GM21447 (cell line): Measurements from ENCODE around the gene FOXP1.

Experiments
- ATAC-seq: cut with Tn5 transposase; IDR thresholded peaks from one replicate; pipeline ENCODE4 v1.9.1; 2021; ENCODE audit not compliant: unreplicated experiment

Gene FOXP1

DNA sequence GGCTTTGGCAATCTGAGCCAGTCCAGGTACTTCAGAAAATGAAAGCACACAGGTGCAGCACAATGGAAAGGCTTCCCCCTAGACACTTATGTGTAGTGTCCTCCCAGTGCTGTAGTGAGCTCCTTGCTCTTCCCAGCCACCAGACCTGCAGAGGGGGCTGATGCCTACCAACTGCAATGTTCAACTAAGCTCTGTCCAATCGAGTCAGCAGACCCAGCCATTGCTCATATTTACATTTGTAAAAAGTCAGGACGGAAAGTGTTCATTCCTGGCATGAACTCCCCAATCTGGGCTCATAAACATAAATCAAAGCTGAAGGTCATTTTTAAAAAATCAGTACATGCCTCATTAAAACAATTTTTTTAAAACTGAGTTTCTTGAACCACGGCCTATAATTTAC is 73.0 kb downstream of the FOXP1 start:
- ATAC-seq = no peak

DNA sequence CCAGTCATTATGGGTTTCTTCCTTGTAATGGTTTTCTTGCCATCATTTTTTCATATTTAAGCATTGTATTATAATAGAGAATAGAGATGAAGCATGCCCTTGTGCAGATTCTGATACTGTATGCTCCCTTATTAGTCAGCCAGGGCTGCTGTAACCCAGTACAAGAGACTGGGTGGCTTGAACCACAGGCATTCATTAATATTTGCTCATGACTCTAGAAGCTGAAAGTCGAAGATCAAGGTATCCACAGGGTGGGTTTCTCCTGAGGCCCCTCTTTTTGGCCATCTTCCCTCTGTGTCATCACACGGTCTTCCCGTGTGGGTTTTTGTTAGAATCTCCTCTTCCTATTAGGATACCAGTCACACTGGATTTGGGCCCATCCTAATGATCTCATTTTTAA is 74.5 kb downstream of the FOXP1 start:
- no peak for ATAC-seq

DNA sequence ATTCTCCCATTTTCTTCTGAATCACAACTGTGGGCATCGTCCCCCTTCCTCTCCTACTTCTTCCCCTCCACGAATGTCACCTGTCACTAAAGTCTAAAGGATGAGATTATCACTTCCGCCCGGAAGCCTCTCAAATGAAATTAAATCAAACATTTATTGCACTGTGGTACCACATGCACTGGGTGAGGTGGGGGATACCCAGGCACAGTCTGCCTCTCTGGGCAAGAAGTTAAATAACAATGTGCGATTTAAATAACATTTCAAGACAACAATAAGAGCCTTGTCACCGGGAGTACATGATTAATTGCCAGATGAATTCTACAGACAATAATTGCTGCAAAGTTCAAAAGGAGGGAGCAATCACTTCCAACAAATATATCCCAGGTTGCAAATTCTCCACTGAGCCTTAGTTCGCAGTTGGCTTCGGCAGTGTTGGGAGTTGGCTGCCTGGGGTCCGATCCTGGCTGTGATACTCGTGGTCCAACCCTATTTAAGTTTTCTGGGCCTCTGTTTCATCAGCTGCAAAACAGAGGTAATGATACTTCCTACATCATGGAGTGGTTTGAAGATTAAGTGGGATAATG is 77.7 kb downstream of the FOXP1 start:
- ATAC-seq = no peak

DNA sequence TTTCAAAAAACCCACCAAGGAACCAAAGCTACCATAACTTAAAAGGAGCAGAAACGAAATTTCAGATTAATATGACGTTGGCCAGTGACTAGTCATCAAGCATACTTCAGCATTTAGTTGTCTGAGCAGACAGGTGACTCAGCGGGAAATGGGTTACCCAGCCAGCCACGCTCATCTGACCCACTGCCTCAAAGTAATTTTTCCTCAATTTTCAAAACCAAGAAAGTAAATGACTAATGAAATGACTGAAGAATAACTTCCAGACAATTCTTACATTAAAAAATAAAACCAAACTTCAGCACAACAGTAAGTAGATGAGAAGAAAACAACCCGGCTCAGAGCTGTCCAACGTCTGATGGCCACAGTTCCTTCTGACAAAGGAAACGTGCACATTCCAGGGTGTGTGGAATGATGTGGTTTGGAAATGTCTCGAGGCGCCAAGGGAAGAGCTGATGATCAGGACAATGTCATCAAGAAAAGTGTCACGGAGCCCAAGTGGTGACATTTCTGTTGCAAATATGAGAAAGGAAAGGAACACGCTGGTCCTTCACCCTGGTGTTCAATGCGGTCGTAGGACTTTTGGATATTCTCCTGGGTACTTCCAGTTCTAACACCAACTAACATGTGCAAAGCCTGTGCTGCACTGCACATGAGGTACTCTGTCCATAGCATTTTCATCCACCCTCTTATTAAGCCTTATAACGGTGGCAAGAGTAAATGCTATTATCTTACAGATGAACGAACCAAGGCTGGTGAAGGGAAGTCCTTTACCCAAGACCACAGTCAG is 79.1 kb downstream of the FOXP1 start:
- ATAC-seq = no peak

DNA sequence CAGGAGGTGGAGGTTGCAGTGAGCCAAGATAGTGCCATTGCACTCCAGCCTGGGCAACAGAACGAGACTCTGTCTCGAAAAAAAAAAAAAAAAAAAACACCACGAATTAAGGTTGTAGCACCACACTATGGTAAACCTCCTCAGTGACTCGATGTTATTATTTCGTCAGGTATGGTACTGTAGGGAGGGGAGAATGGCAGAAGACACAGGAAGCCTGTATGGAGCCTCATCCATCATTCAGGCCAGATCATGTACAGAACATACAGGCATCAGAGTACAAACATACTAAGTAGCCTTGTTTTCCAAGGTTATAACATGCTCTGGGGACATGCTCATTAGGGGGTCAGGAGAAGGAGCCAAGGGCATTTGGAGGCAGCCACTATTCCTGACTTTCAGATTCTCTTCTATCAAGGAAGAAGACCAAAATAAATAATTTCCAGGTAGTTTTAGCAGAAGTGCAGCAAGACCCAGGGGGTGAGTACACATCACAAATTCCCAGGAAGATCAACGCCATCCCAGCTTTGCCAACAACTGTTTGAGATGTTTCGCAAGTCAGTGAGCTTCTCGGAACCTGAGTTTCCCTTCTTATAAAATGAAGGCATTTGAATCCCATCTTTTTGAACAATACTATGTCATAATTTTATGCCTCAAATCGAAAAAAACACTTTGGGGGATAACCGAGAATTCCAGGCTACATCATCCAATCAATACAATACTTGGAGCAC is 79.8 kb downstream of the FOXP1 start:
- ATAC-seq = no peak

DNA sequence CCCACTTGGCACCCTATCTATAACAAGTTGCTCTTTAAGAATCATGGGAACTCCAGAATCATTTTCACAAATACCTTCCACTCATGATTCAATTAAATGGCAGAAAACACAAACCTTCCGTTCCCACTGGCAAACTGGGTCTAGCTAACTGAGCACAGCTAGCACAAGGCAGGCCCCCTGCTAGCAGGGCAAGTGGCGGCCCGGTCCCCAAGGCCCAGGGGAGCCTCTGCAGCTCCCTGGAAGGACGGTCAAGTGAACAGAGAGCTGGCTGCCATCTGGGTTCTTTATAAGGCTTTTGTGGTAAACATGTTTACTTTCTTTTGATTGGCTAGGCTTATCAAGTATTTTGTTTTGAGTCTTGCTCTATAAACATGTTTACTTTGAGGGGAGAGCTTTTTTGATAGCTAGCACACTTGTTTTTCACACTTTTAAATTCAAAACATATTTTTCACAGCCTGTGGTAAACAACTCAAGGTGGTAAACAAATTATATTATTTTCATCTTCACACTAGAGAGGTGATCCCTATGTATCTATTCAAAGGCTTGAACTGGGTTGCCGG is 81.4 kb downstream of the FOXP1 start:
- no peak for ATAC-seq

DNA sequence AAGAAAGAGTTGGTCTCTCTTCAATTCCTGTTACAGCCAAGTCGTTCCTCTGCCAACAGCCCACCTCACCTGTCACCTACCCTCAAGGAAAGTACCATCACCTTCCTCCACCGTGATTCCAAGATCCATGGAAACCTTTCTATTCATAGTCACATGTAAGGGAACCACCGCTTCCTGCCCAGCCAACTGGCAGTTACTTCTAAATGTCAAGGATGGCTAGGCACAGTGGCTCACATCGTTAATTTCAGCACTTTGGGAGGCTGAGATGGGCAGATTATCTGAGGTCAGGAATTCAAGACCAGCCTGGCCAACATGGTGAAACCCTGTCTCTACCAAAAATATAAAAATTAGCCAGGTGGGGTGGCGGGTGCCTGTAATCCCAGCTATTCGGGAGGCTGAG is 82.8 kb downstream of the FOXP1 start:
- ATAC-seq = no peak

DNA sequence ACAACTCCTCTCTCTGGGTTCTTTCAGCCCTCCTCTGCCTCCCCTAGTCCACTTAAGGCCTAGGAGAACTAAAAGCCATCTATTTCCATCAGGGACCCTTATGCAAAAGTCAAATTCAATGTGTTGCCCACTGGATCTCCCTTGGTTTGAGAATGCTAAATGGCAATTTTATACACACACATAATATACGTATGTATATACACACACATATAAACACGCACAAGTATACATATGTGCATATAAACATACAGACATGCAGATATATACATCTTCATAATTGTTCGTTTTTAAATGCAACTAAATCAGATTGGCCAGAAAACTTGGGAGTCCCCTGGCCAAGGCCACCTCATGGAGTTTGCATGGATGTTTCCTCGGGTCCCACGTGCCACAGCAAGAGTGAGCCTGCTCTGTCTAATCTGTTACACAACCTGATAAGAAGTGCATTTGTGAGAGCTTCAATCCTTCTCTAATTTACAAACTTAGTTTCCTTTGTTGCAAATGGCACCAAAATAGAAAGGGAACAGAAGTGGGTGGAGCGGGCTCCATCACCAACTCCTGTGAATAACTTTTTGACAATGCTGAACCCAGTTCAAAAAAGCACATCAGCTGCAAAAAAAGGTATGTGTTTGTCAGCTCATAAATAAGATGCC is 84.2 kb downstream of the FOXP1 start:
- ATAC-seq = no peak

DNA sequence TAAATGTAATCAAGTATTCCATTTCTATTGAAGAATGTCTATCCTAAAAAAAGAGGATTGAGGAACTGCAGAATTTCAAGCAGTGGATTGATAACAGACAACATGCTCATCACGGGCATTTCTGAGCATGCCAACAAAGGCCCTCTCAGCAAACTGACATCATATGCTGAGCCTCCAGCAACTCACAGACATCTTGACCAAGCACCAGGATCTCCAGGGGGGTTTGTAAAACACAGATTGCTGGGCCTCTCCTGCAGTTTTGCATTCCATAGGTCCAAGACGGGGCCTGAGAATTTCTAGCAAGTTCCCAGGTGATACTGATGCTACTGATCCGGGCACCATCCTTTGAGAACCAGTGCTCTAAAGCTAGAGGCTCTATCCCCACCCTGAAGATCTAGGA is 85.0 kb downstream of the FOXP1 start:
- ATAC-seq = no peak

DNA sequence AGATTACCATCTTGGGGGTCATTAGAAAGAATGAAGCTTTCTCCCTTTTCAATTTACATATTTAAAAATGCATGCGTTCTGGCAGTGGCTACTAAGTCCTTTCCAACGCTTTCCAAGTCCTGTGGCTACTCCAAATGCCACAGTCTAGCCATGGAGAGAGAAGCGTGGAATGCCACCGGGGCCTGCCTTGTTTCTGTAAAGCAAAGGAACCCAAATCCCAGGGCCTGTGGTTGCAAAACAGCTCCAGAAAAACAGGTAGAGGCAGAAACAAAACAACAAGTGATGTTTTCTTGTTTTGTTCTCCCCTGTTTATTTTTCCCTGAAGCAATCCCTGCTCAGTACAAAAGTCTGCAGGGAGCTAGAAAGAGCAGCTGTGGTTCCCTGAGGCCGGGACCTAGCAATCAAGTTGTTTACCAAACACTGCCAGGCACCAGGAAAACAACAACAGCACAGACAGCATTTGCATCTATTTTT is 85.5 kb downstream of the FOXP1 start:
- ATAC-seq = no peak

DNA sequence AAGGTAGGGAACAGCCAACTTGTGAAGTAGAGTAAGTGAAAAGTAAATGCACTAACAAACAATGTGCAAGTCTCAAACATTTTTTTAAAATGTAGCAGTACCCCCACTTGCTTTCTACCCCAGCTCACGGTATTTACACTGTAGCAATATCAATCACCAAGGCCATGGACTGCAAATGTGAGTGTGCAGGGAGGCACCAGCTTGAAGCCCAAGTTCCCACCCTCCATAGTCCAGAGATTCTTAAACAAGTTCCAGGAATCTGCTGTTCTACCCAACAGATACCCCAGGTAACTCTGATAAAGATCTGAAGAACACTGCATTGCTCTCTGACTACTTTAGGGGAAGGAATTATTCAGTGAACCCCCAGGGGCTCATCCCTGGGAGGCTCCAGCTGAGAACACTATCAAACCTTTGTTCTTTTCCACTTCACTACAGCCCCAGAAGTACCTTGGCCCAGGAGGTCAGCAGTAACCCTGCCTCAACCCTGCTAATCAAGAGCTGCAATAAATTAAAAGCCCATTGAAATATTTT is 86.1 kb downstream of the FOXP1 start:
- ATAC-seq = no peak

DNA sequence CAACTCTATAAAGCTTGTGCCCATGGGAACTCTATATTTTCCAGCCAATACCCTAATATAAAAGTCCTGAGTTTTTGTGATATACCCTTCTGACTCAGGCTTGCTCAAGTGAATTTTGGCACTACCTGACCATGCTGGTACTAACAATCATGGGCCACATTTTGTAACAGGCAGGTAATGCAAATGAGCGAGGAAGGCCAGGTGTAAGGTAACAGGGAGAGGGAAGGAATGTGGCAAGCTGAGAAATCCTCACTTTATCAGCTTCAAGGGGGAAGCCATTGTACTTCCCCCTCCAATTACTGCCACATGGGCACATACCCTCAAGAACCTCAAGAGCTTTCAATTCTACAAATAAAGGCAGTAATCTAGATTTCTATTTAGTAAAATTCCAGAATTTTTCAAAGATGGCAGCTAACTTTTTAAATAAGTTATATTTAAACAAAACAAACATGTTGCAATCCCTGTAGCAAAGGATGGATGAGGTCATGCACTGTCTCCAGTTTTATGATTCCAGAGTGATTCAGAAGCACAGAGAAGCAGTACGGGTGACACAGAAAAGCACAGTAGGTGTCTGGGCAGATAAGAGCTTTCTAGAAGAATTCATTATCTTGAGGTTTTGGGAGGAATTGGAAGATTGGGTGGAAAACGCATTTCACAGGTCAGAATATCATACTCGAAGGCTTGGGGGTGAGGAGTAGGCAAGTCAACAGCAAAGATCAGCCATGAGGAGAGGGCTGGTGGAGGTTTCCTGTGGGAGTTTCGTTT is 87.6 kb downstream of the FOXP1 start:
- no peak for ATAC-seq

DNA sequence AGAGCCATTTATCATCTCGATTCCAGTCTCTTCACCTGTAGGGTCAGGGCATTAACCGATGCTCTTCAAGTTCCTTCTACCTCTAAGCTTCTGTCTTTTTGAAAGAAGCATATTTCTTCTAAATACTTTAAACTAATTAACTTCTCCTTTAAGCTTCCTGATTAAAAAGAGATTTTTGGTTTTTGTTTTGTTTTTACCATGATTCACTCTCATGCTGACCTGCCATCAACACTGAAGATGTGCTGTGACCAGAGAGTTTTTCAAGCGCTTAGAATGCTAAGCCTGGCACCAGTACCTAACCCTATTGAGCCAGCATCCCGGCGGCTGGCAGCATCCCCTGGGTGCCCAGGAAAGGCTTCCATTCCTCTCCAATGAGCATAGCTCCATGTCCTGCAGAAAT is 89.3 kb downstream of the FOXP1 start:
- ATAC-seq = no peak

DNA sequence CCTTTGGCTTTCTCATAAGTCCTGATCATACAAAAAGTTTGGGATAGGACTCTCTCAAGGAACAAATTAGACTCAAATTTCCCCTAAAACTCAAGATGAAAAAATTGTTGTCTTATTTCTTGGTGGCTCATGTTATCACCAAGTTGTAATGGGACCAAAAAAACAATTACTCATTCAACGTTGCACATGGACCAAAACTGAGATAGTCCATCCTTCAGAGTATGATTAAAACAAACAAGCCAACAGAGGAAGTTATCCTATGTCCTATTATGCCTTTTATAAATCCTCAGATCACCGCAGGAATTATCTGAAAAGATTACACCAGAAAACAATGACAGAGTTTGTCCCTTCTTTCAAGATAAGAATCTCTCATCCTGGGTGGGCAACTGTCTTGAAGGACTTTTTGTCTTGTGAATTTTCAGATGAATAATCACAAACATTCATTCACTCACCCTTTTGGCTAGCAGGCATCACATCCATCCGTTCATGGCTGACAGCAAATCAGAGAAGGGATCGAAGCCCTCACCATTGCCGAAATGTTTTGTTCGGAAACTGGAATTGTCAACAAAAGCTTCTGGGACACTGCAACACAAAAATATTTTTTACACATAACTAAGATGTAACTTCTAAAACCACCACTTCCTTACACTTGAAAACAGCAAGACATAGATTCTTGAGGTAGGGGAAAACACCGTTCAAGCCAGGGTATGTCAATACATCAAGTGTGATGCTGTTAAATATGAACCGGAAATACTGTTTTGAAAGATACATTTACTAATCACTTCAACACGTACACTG is 90.4 kb downstream of the FOXP1 start:
- ATAC-seq = no peak

DNA sequence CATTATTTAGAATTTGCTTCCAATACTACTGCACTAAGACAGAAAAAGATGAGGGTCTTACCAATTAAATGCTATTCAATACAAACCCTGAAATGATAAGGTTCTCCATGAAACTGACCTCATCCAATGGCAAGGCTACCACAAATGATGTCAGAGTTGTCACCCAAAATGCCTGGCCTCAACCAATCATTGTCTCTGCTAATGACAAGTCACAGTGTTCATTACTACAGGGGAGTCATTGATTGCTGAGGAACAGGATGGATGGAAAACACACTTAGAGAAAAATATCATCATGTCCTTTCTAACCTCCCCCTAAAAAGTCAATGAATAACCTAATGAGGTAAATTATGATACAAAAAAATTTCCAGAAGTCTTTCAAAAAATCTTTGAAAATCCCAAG is 91.0 kb downstream of the FOXP1 start:
- no peak for ATAC-seq

DNA sequence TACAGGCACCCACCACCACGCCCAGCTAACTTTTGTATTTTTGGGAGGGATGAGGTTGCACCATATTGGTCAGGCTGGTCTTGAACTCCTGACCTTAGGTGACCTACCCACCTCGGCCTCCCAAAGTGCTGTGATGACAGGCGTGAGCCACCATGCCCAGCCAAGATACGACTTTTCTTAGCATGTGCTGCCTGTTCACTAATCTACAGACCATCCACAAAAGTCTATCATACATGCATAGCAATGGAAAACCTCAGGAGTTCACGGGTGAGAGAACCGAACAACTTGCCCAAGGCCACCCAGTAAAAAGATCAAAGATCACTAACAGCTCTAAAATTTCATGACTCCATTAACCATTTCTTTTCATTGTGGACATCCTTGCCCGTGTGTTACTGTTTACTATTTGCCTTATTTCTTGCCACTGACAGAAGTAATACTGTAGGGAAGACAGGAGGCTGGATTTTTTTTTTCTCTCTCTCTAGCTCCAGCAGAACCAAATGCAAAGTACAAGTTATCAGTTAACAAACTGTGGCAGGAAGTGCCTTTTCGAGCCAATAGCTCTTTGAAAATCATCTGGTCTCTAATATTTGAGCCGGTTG is 92.3 kb downstream of the FOXP1 start:
- no peak for ATAC-seq

DNA sequence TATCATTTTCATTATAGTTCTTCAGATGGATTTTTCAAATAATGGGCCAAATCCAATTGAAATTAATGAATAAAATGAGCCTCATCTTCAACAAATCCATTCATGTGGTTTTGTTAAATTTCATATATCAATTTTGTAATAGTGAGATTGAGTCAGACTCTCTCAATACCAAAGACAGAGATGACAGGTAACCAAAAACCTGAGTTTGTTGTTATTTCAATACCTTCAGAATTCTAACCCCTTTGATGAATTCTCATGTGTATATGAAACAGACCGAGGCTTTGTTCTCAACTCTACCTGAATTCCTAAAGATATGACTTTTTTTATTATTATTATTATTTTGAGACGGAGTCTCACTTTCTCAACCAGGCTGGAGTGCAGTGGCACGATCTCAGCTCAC is 92.8 kb downstream of the FOXP1 start:
- ATAC-seq = no peak

DNA sequence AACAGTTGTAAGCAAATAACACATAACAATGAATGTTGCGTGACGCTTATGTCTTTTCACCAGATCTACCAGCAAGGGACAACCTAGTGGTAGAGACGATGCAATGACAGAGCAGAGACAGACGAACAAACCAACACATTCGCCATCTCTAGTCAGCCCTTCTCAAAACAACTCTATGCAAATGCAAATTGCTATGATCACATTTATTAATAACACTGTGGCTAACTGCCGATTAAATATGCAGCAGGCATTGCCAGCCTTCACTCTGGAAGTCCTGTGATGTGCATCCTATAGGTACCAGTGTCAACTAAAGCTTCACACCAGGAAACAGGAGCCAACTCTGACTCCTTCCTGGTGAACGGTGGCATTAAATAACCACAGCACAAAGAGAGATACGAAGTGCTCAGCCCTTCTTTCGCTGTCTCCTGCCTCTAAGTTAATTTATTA is 94.2 kb downstream of the FOXP1 start:
- no peak for ATAC-seq

DNA sequence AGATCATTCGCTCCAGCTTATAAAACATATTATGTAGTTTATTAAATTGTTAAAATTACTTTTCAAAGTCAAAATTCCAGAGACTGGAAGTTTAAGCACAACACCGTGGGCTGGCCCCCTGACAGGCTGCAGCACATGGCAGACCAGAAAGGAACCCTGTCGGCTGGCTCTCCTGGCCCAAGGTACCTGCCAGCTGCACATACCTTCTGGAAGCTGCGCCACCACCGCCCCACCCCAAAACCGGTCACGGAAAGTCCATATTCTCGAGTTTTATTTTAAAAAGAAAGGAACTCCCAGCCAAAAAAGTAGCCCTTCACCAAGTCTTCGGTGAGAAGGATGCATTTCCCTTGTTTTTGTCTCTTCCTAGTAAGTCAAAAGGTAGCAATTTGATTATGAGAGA is 94.6 kb downstream of the FOXP1 start:
- no peak for ATAC-seq
